H9 (cell line): Measurements from ENCODE around the gene ITPR2. TPM values are rescaled to one million over a fixed set of nuclear protein-coding genes. Genes with fewer than 3 reads are reported as not detected.

Experiments used
- DNase-seq: peaks from one replicate; pipeline ENCODE4 v3.0.0-alpha.2; 2017
- H2AFZ ChIP-seq: one replicate; pipeline ENCODE4 v1.6.1; 2013; ENCODE audit warnings: mild to moderate bottlenecking, low read length, control low read depth, moderate library complexity
- H2AK5ac ChIP-seq: 2 replicates; pipeline ENCODE4 v1.6.1; 2013; ENCODE audit warnings: low read length, control low read depth, mixed read lengths; ENCODE audit not compliant: insufficient read length
- H2BK120ac ChIP-seq: one replicate; pipeline ENCODE4 v1.6.1; 2013; ENCODE audit warnings: low read depth, mild to moderate bottlenecking, low read length, control low read depth, inconsistent platforms; ENCODE audit not compliant: poor library complexity, severe bottlenecking
- H2BK12ac ChIP-seq: 2 replicates; pipeline ENCODE4 v1.6.1; 2013; ENCODE audit warnings: low read length, control low read depth, mixed read lengths, low read depth; ENCODE audit not compliant: insufficient read length
- H2BK15ac ChIP-seq: 2 replicates; pipeline ENCODE4 v1.6.1; 2013; ENCODE audit warnings: low read depth, low read length, control low read depth
- H2BK20ac ChIP-seq: one replicate; pipeline ENCODE4 v1.6.1; 2013; ENCODE audit warnings: low read depth, mild to moderate bottlenecking, low read length, control low read depth, inconsistent platforms; ENCODE audit not compliant: poor library complexity, severe bottlenecking
- H2BK5ac ChIP-seq: 2 replicates; pipeline ENCODE4 v1.6.1; 2013; ENCODE audit warnings: low read length, control low read depth, mixed read lengths; ENCODE audit not compliant: insufficient read length
- H3K14ac ChIP-seq: 2 replicates; pipeline ENCODE4 v1.6.1; 2013; ENCODE audit warnings: low read length, control low read depth; ENCODE audit not compliant: insufficient read depth
- H3K18ac ChIP-seq: 2 replicates; pipeline ENCODE4 v1.6.1; 2013; ENCODE audit warnings: low read depth, mild to moderate bottlenecking, mixed read lengths, low read length, control low read depth; ENCODE audit not compliant: insufficient read length
- H3K23ac ChIP-seq: 2 replicates; pipeline ENCODE4 v1.6.1; 2013; ENCODE audit warnings: low read length, control low read depth, mixed read lengths, low read depth; ENCODE audit not compliant: insufficient read length
- H3K23me2 ChIP-seq: 2 replicates; pipeline ENCODE4 v1.6.1; 2013; ENCODE audit warnings: low read depth, mild to moderate bottlenecking, mixed read lengths, low read length, control low read depth; ENCODE audit not compliant: insufficient read length, poor library complexity, severe bottlenecking
- H3K27ac ChIP-seq: 2 replicates; pipeline ENCODE4 v1.5.1; 2013; ENCODE audit warnings: low read length, control low read depth, mixed read lengths, low read depth; ENCODE audit not compliant: insufficient read length
- H3K27me3 ChIP-seq: 2 replicates; pipeline ENCODE4 v1.6.1; 2013; ENCODE audit warnings: low read length, control low read depth, inconsistent platforms; ENCODE audit not compliant: insufficient read depth
- H3K4ac ChIP-seq: 2 replicates; pipeline ENCODE4 v1.6.1; 2013; ENCODE audit warnings: low read depth, mild to moderate bottlenecking, control low read depth, inconsistent platforms, low read length, moderate library complexity
- H3K4me1 ChIP-seq: 2 replicates; pipeline ENCODE4 v1.6.1; 2013; ENCODE audit warnings: low read length, control low read depth, inconsistent platforms; ENCODE audit not compliant: insufficient read depth
- H3K4me2 ChIP-seq: 2 replicates; pipeline ENCODE4 v1.6.1; 2013; ENCODE audit warnings: low read length, control low read depth, mixed read lengths; ENCODE audit not compliant: insufficient read length, insufficient read depth
- H3K56ac ChIP-seq: 2 replicates; pipeline ENCODE4 v1.6.1; 2013; ENCODE audit warnings: low read depth, mild to moderate bottlenecking, mixed read lengths, low read length, control low read depth; ENCODE audit not compliant: insufficient read length
- H3K79me1 ChIP-seq: 2 replicates; pipeline ENCODE4 v1.6.1; 2013; ENCODE audit warnings: low read depth, mild to moderate bottlenecking, moderate library complexity, low read length, control low read depth, inconsistent platforms; ENCODE audit not compliant: insufficient read depth, poor library complexity, severe bottlenecking
- H3K79me2 ChIP-seq: 2 replicates; pipeline ENCODE4 v1.6.1; 2013; ENCODE audit warnings: low read length, control low read depth, inconsistent platforms; ENCODE audit not compliant: insufficient read depth
- H3K9ac ChIP-seq: 2 replicates; pipeline ENCODE4 v1.6.1; 2013; ENCODE audit warnings: low read length, control low read depth, mixed read lengths; ENCODE audit not compliant: insufficient read length; ENCODE audit errors: extremely low read depth
- H3K9me3 ChIP-seq: one replicate; pipeline ENCODE4 v1.6.1; 2013; ENCODE audit warnings: low read depth, low read length, inconsistent platforms; ENCODE audit not compliant: control insufficient read depth
- H3T11ph ChIP-seq: one replicate; pipeline ENCODE4 v1.6.1; 2013; ENCODE audit warnings: mild to moderate bottlenecking, low read length, control low read depth, inconsistent platforms
- H4K20me1 ChIP-seq: one replicate; pipeline ENCODE4 v1.6.1; 2013; ENCODE audit not compliant: control insufficient read depth, insufficient read length, insufficient read depth
- H4K5ac ChIP-seq: 2 replicates; pipeline ENCODE4 v1.6.1; 2013; ENCODE audit warnings: low read depth, mild to moderate bottlenecking, mixed read lengths, low read length, control low read depth; ENCODE audit not compliant: insufficient read length
- H4K8ac ChIP-seq: replicated peaks from 2 replicates; pipeline ENCODE4 v1.6.1; 2013; ENCODE audit warnings: low read length, control low read depth, mixed read lengths, low read depth; ENCODE audit not compliant: insufficient read length
- H4K91ac ChIP-seq: 2 replicates; pipeline ENCODE4 v1.6.1; 2013; ENCODE audit warnings: low read depth, mild to moderate bottlenecking, moderate library complexity, mixed read lengths, low read length, control low read depth; ENCODE audit not compliant: insufficient read length
- H3K27ac Mint-ChIP-seq, 3 experiments: 2 replicates in 2 of 3; 3 replicates in 1 of 3; pipeline ENCODE4 v1.8.0; 2020 to 2021; ENCODE audit warnings: mixed read lengths in 3 of 3, mild to moderate bottlenecking in 1 of 3, moderate library complexity in 1 of 3
- H3K27me3 Mint-ChIP-seq: 2 replicates; pipeline ENCODE4 v1.8.0; 2021; ENCODE audit warnings: low read depth, mild to moderate bottlenecking, moderate library complexity, mixed read lengths
- H3K36me3 Mint-ChIP-seq, 3 experiments: 2 replicates in 2 of 3; 3 replicates in 1 of 3; pipeline ENCODE4 v1.8.0; 2020 to 2021; ENCODE audit warnings: low read depth in 3 of 3, mixed read lengths in 3 of 3; ENCODE audit not compliant: insufficient read depth in 1 of 3
- H3K4me1 Mint-ChIP-seq, 2 experiments: 2 replicates each; pipeline ENCODE4 v1.8.0; 2020; ENCODE audit warnings: mixed read lengths in 2 of 2
- H3K4me3 Mint-ChIP-seq, 2 experiments: 2 replicates in 1 of 2; 3 replicates in 1 of 2; pipeline ENCODE4 v1.8.0; 2020 to 2021; ENCODE audit warnings: mild to moderate bottlenecking in 2 of 2, mixed read lengths in 2 of 2, moderate library complexity in 1 of 2
- H3K9me3 Mint-ChIP-seq, 2 experiments: 2 replicates in 1 of 2; 3 replicates in 1 of 2; pipeline ENCODE4 v1.8.0; 2020; ENCODE audit warnings: mild to moderate bottlenecking in 2 of 2, mixed read lengths in 2 of 2, moderate library complexity in 1 of 2
- WGBS: extraction: QIAGEN DNeasy Blood & Tissue Kit; methylation state at CpG from one replicate; pipeline ENCODE4 v1.1.7; 2013; ENCODE audit warnings: missing lambda C conversion rate, low lambda C conversion rate, mixed read lengths; ENCODE audit not compliant: insufficient read length; ENCODE audit errors: extremely low coverage; 5-methylcytosine and 5-hydroxymethylcytosine counted together
- total RNA-seq: library from RNA; stranded (reverse); gene quantifications from 2 replicates; pipeline ENCODE4 v1.2.1, GENCODE V29; 2021
- TF ChIP-seq, protein P1 (sequence below): fragments of 200-600 bp; sonication (generic); conservative IDR thresholded peaks from 3 replicates; pipeline ENCODE4 v1.8.0; 2021; ENCODE audit warnings: antibody characterized with exemption, mild to moderate bottlenecking

Gene ITPR2
- total RNA-seq, 1 experiment from 2014 or later = 14.8 TPM

DNA sequence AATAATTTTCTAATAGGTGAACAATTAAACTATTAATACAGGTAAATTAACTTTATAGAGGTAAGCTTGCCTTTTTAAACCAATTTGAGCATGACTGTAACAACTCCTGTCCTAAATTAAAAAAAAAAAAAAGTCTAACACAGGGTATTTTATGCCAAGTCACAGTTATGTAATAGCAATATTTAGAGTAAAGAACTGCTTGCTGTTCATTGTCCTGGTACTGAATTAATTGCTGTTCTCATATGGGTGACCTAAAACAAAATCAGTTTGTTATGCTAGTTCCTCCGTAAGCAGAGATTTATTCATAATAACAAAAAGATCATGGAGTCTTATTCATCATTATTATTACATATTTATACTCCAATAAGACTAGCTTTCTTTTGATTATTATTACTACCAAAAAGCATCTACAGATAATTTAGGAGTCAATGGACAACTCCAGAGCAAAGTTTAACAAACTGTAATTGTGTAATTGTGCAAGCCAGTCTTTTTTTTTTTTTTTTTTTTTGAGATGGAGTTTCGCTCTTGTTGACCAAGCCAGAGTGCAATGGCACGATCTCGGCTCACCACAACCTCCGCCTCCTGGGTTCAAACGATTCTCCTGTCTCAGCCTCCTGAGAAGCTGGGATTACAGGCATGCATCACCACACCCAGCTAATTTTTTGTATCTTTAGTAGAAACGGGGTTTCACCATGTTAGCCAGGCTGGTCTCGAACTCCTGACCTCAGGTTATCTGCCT, 98.3 kb downstream of the ITPR2 start:
- H3K4me3 Mint-ChIP-seq = no peak overlapping the region
- Histone ChIP-seq H3K23ac (no peak overlapping the region), H3T11ph (no peak overlapping the region), H2BK15ac (no peak overlapping the region), H3K4ac (no peak overlapping the region), H3K9ac (no peak overlapping the region), H3K79me2 (peaks cover 2% of the 10 kb centered on the region; the same call in 1 of the 2 replicates), H3K18ac (no peak overlapping the region), H2AK5ac (no peak overlapping the region), H3K23me2 (no peaks in the 10 kb centered on the region), H3K27me3 (no peaks in the 10 kb centered on the region), H3K14ac (no peak overlapping the region), H2BK12ac (no peak overlapping the region), H3K9me3 (peaks cover 9% of the 10 kb centered on the region), H4K20me1 (no peaks in the 10 kb centered on the region), H3K27ac (no peak overlapping the region), H4K91ac (no peak overlapping the region), H2BK20ac (no peak overlapping the region), H3K56ac (no peak overlapping the region), H2AFZ (no peak overlapping the region), H3K4me1 (no peaks in the 10 kb centered on the region), H2BK5ac (no peak overlapping the region), H4K8ac (no peak overlapping the region), H2BK120ac (no peak overlapping the region), H3K4me2 (no peak overlapping the region), H4K5ac (no peak overlapping the region), H3K79me1 (peaks cover 3% of the 10 kb centered on the region)
- H3K27me3 Mint-ChIP-seq = no peaks in the 10 kb centered on the region
- H3K36me3 Mint-ChIP-seq = peaks cover 4 to 9% (median 4%) of the 10 kb centered on the region in 3 experiments; a peak in 4 of 7 replicates
- H3K27ac Mint-ChIP-seq = peak overlapping the region in 1 of 3 experiments; percentile 81; a peak in 1 of 7 replicates
- H3K4me1 Mint-ChIP-seq = peaks cover 0 to 4% of the 10 kb centered on the region in 2 experiments; a peak in 1 of 4 replicates
- TF ChIP-seq, protein P1, sequence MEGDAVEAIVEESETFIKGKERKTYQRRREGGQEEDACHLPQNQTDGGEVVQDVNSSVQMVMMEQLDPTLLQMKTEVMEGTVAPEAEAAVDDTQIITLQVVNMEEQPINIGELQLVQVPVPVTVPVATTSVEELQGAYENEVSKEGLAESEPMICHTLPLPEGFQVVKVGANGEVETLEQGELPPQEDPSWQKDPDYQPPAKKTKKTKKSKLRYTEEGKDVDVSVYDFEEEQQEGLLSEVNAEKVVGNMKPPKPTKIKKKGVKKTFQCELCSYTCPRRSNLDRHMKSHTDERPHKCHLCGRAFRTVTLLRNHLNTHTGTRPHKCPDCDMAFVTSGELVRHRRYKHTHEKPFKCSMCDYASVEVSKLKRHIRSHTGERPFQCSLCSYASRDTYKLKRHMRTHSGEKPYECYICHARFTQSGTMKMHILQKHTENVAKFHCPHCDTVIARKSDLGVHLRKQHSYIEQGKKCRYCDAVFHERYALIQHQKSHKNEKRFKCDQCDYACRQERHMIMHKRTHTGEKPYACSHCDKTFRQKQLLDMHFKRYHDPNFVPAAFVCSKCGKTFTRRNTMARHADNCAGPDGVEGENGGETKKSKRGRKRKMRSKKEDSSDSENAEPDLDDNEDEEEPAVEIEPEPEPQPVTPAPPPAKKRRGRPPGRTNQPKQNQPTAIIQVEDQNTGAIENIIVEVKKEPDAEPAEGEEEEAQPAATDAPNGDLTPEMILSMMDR = no peak
- DNase-seq = no peak
- peaks cover 9 to 10% of the 10 kb centered on the region in 2 experiments; a peak in 4 of 5 replicates for H3K9me3 Mint-ChIP-seq
- no CpG with 5 or more reads among the region's 8 CpGs for WGBS
